Keratinocyte (primary cell): Measurements from ENCODE around the gene RPS26. TPM values are rescaled to one million over a fixed set of nuclear protein-coding genes. Genes with fewer than 3 reads are reported as not detected.

Experiments
- DNase-seq: peaks from one replicate; pipeline ENCODE4 v3.0.0-alpha.2; 2011; ENCODE audit warnings: low read depth, missing footprints, low spot score
- FAIRE-seq: peaks from 2 replicates; lab custom pipeline; 2011; peaks lifted over from hg19 to GRCh38; lab: Jason Lieb, UNC
- H2AFZ ChIP-seq: 2 replicates; pipeline ENCODE4 v1.6.0; 2012; ENCODE audit warnings: low read length, control low read depth, inconsistent platforms; ENCODE audit not compliant: control insufficient read depth
- H3K27ac ChIP-seq: 2 replicates; pipeline ENCODE4 v1.5.1; 2011; ENCODE audit warnings: low read length; ENCODE audit not compliant: control insufficient read depth, insufficient read depth
- H3K27me3 ChIP-seq: 3 replicates; pipeline ENCODE4 v1.6.0; 2011; ENCODE audit warnings: low read length; ENCODE audit not compliant: control insufficient read depth, insufficient read depth; ENCODE audit errors: extremely low read depth
- H3K36me3 ChIP-seq, 2 experiments: 2 replicates in 1 of 2; 3 replicates in 1 of 2; pipeline ENCODE4 v1.5.1; 2011; ENCODE audit warnings: low read length in 2 of 2, mild to moderate bottlenecking in 1 of 2; ENCODE audit not compliant: control insufficient read depth in 2 of 2, insufficient read depth in 2 of 2; ENCODE audit errors: extremely low read depth in 1 of 2
- H3K4me1 ChIP-seq: 3 replicates; pipeline ENCODE4 v1.5.1; 2011; ENCODE audit warnings: low read length; ENCODE audit not compliant: control insufficient read depth, insufficient read depth; ENCODE audit errors: extremely low read depth
- H3K4me2 ChIP-seq: 3 replicates; pipeline ENCODE4 v1.6.0; 2011; ENCODE audit warnings: low read depth, low read length; ENCODE audit not compliant: control insufficient read depth, insufficient read depth; ENCODE audit errors: extremely low read depth
- H3K4me3 ChIP-seq, 3 experiments: fragments of 200-600 bp in 1 of 3; sonication (generic) in 1 of 3; 2 replicates in 2 of 3; 3 replicates in 1 of 3; pipeline ENCODE4 v1.5.1; 2011 to 2016; ENCODE audit warnings: low read length in 3 of 3, mild to moderate bottlenecking in 3 of 3, control low read depth in 2 of 3, inconsistent platforms in 1 of 3, low read depth in 1 of 3, mixed read lengths in 1 of 3, mixed run types in 1 of 3, moderate library complexity in 1 of 3; ENCODE audit not compliant: control insufficient read depth in 2 of 3, insufficient read depth in 2 of 3; ENCODE audit errors: extremely low read depth in 1 of 3
- H3K79me2 ChIP-seq: 2 replicates; pipeline ENCODE4 v1.6.0; 2012; ENCODE audit warnings: low read length; ENCODE audit not compliant: control insufficient read depth, insufficient read depth
- H3K9ac ChIP-seq: 3 replicates; pipeline ENCODE4 v1.6.0; 2011; ENCODE audit warnings: low read length; ENCODE audit not compliant: control insufficient read depth, insufficient read depth; ENCODE audit errors: extremely low read depth
- H3K9me1 ChIP-seq: 3 replicates; pipeline ENCODE4 v1.6.0; 2011; ENCODE audit warnings: low read length; ENCODE audit not compliant: control insufficient read depth, insufficient read depth; ENCODE audit errors: extremely low read depth
- H3K9me3 ChIP-seq: 2 replicates; pipeline ENCODE4 v1.5.1; 2012; ENCODE audit warnings: low read depth, low read length; ENCODE audit not compliant: control insufficient read depth
- H4K20me1 ChIP-seq: 3 replicates; pipeline ENCODE4 v1.6.0; 2011; ENCODE audit warnings: low read length; ENCODE audit not compliant: control insufficient read depth, insufficient read depth; ENCODE audit errors: extremely low read depth
- EZH2 ChIP-seq: IDR thresholded peaks from one replicate; pipeline ENCODE4 v1.6.1; 2012; ENCODE audit warnings: inconsistent platforms, mild to moderate bottlenecking, low read length, moderate library complexity
- dilution Hi-C: fragments of 300-500 bp; cut with MboI; formaldehyde crosslinking; loops from one replicate; pipeline ENCODE4 v1.7.0; 2020; ENCODE audit warnings: low sequenced_read_pairs; ENCODE audit not compliant: extremely low pct_ligation_motif_present
- polyA plus RNA-seq, 5 experiments: library from polyadenylated mRNA; depleted of rRNA in 3 of 5; stranded (reverse) in 3 of 5; stranded (forward) in 1 of 5; unstranded in 1 of 5; fragments of >200 nt; gene quantifications; 1 replicate in 1 of 5; 2 replicates in 3 of 5; 3 replicates in 1 of 5; pipeline versions ENCODE4 v1.2.1 to v1.2.3, GENCODE V29; 2011 to 2012; ENCODE audit warnings: missing spikeins in 2 of 5, low read depth in 1 of 5, low replicate concordance in 1 of 5
- TF ChIP-seq, protein P1 (sequence below), 3 experiments: IDR thresholded peaks in 1 of 3; conservative IDR thresholded peaks in 1 of 3; optimal IDR thresholded peaks in 1 of 3; 2 replicates in 2 of 3; 3 replicates in 1 of 3; pipeline versions ENCODE3 to v1.5.1; 2011; ENCODE audit warnings: low read length in 3 of 3, mild to moderate bottlenecking in 3 of 3, moderate library complexity in 2 of 3, control low read depth in 1 of 3, inconsistent platforms in 1 of 3; ENCODE audit not compliant: insufficient read depth in 2 of 3; ENCODE audit errors: extremely low read depth in 1 of 3

Gene RPS26
- polyA plus RNA-seq, 1 donor (not counting 4 experiments of a cell fraction or from before 2014, with no cell fraction given) = 663 TPM

DNA sequence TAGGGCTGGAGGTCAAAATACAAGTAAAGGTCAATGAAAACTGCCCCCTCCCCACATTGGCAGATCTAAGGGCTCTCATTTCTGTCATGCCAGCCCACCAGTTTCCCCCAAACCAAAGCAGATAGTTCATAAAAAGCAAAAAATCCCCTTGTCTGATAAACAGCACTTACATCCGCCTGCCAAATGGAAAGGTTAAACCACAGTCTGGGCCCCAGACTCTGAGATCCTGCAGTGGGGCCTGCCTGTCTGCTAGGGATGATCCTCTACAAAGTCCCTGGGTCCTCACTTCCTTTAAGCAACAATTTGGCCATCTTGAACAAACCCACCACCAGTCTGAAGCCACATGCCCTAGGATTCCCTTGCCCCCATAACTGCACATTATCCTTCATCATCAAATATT is 9.7 kb upstream of the RPS26 start:
- Histone ChIP-seq H3K9me3 (no peaks in the 10 kb centered on the region), H3K4me3 (no peak overlapping the region), H3K9me1 (no peaks in the 10 kb centered on the region), H3K9ac (no peak overlapping the region), H3K4me2 (no peak overlapping the region), H3K27me3 (no peaks in the 10 kb centered on the region), H4K20me1 (no peaks in the 10 kb centered on the region), H3K36me3 (peaks cover 0 to 3% of the 10 kb centered on the region in 2 experiments), H3K79me2 (no peaks in the 10 kb centered on the region), H3K27ac (no peak overlapping the region), H3K4me1 (peaks cover 14% of the 10 kb centered on the region), H2AFZ (no peak overlapping the region)
- FAIRE-seq = no peak
- TF ChIP-seq, protein P1, sequence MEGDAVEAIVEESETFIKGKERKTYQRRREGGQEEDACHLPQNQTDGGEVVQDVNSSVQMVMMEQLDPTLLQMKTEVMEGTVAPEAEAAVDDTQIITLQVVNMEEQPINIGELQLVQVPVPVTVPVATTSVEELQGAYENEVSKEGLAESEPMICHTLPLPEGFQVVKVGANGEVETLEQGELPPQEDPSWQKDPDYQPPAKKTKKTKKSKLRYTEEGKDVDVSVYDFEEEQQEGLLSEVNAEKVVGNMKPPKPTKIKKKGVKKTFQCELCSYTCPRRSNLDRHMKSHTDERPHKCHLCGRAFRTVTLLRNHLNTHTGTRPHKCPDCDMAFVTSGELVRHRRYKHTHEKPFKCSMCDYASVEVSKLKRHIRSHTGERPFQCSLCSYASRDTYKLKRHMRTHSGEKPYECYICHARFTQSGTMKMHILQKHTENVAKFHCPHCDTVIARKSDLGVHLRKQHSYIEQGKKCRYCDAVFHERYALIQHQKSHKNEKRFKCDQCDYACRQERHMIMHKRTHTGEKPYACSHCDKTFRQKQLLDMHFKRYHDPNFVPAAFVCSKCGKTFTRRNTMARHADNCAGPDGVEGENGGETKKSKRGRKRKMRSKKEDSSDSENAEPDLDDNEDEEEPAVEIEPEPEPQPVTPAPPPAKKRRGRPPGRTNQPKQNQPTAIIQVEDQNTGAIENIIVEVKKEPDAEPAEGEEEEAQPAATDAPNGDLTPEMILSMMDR (optimal IDR thresholded peaks at IDR 0.05 in 1 of 3, IDR thresholded peaks at IDR 0.05 in 1 of 3, conservative IDR thresholded peaks at IDR 0.05 in 1 of 3; ENCODE audit: extremely low read depth in 1 of 3, insufficient read depth in 2 of 3, low read length in 3 of 3) = no peak
- no peak for TF ChIP-seq EZH2
- dilution Hi-C loops = no loop called here
- no peak for DNase-seq

DNA sequence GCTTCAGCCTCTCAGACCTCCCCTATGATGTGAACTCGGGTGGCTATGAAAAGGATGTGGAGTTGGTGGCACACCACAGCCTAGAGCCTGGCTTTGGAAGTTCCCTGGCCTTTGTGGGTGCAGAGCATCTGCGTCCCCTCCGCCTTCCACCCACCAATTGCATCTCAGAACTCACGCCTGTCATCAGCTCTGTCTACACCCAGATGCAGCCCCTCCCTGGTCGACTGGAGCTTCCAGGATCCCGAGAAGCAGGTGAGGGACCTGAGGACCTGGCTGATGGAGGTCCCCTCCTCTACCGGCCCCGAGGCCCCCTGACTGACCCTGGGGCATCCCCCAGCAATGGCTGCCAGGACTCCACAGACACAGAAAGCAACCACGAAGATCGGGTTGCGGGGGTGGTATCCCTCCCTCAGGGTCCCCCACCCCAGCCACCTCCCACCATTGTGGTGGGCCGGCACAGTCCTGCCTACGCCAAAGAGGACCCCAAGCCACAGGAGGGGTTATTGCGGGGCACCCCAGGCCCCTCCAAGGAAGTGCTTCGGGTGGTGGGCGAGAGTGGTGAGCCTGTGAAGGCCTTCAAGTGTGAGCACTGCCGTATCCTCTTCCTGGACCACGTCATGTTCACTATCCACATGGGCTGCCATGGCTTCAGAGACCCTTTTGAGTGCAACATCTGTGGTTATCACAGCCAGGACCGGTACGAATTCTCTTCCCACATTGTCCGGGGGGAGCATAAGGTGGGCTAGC is 7.0 kb upstream of the RPS26 start:
- Histone ChIP-seq H2AFZ (no peak overlapping the region), H3K4me3 (no peak overlapping the region), H4K20me1 (no peaks in the 10 kb centered on the region), H3K4me1 (peaks cover under 1% of the 10 kb centered on the region), H3K9me1 (no peaks in the 10 kb centered on the region), H3K4me2 (no peak overlapping the region), H3K9ac (no peak overlapping the region), H3K27me3 (no peaks in the 10 kb centered on the region), H3K36me3 (peaks cover 0 to 3% of the 10 kb centered on the region in 2 experiments), H3K9me3 (no peaks in the 10 kb centered on the region), H3K79me2 (no peaks in the 10 kb centered on the region), H3K27ac (no peak overlapping the region)
- DNase-seq (no peak), FAIRE-seq (no peak)
- dilution Hi-C loops = no loop called here
- TF ChIP-seq, protein P1 (optimal IDR thresholded peaks at IDR 0.05 in 1 of 3, IDR thresholded peaks at IDR 0.05 in 1 of 3, conservative IDR thresholded peaks at IDR 0.05 in 1 of 3; ENCODE audit: extremely low read depth in 1 of 3, insufficient read depth in 2 of 3, low read length in 3 of 3) = no peak
- no peak for TF ChIP-seq EZH2
